Coronary artery (tissue), 2 donors: ENCODE results near the gene CPNE9.

Experiments
- DNase-seq: peaks from one replicate; pipeline ENCODE4 v3.0.0-alpha.2; 2017; ENCODE audit warnings: low spot score
- H3K27ac ChIP-seq, 2 donors: fragments of 200-600 bp; sonication (generic); one replicate each; pipeline ENCODE4 v1.5.1; 2016 to 2019
- H3K4me3 ChIP-seq: fragments of 200-600 bp; sonication (generic); 2 replicates; pipeline ENCODE4 v1.5.1; 2016; ENCODE audit warnings: mild to moderate bottlenecking, moderate library complexity
- CTCF ChIP-seq: fragments of 200-600 bp; sonication (generic); IDR thresholded peaks from one replicate; pipeline ENCODE4 v1.5.1; 2019; ENCODE audit warnings: antibody characterized with exemption

Gene CPNE9

GRCh38 chr3:9687514-9687913 is 16.1 kb upstream of the CPNE9 start:
- DNase-seq, result no peak
- TF ChIP-seq CTCF, result no peak
- Histone ChIP-seq H3K27ac (no peak overlapping the region), H3K4me3 (no peak overlapping the region)

- Histone ChIP-seq H3K4me3 (no peak overlapping the region), H3K27ac (no peak overlapping the region)
- TF ChIP-seq CTCF, result no peak
- DNase-seq, result no peak
These were observed 14.7 kb upstream of the CPNE9 start for GRCh38 chr3:9688961-9689360.

- TF ChIP-seq CTCF, result no peak
- H3K4me3 ChIP-seq, result no peak overlapping the region
- no peak for DNase-seq
- H3K27ac ChIP-seq, result no peak overlapping the region
These were observed 13.9 kb upstream of the CPNE9 start for GRCh38 chr3:9689757-9690156.

DNA sequence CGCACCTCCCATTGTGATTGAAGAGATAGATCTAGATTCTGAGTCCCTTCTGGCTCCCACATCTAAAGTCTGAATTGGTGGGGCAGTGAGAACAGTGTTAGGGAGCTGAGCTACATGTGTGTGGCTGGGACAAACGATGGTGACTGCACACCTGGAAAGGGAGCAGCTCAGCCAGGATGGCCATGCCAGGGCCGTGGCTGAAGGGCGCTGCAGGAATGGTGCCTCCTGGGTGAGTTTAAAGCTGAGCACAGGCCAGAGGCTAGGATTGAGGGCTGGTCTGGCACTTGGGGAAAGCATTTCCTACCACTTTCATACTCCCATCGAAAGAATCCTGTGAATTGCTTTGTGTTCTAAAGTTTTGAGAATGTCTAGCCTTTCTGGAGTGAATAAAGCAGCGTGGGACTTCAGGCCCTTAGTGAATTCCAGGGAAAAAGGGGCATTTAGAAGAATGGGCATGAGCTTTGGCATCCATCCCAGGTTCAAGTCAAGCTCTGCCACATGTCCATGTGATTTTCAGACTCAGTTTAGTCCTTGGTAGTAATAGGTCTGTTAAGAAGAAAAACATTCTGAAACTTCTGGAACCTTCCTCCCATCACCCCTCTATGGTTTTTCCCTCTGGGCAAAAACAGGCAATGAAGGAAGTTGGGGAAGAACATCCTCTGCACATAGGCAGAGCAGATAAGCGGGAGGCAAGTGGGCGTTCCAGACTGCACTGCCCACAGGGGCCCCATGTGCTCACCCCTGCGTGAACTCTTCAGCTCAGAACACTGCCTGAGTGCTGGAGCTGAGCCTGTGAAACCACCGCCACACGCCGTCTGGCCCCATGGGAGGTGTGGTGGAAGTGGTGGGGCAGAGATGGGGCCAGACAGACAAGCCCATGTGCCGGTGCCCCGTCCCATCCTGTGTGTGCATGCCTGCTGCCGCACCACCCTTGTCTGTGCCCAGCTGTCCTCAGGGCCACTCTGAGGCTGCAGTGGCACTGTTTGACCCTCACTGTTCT is 12.9 kb upstream of the CPNE9 start:
- no peak for DNase-seq
- TF ChIP-seq CTCF, result no peak
- Histone ChIP-seq H3K4me3 (no peak overlapping the region), H3K27ac (no peak overlapping the region)

DNA sequence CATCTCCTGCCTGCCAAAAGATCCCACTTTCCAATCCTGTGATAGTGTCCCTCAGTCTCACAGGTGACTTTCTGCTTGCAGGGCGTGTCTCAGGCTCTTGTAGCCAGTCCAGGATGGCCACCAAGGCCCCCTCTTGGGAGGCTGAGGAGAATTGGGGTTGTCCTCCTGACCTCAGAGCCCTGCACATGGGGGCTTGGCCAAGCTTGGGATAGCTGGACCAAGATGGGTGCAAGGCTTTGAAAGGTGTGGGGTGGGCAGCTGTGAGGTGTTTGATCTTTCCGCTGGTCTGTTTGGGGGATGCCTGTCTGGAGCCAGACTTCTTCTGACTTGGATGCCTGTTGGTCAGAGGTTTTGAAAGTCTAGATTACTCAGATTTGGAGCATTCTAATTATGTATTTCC is 12.0 kb upstream of the CPNE9 start:
- no peak overlapping the region for H3K27ac ChIP-seq
- no peak for TF ChIP-seq CTCF
- no peak overlapping the region for H3K4me3 ChIP-seq
- DNase-seq, result no peak

DNA sequence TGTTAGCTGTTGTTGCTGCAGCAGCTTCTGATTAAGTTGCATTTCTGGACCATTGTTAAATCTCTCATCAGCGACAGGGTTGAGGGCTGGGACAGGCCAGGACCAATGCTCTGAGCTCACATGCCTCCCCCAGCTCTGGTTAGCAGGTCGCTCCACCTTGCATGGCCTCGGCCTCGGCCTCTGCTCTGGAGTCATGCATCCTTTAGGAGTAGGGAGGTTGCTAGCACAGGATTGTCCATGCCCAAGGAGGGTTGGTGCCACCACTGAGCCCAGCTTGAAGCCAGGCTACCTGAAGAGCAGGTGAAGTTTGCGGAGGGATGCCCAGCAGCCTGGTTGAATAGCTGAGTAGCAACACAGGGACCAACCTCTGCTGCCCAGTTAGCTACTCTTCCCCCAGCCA is 11.2 kb upstream of the CPNE9 start:
- H3K27ac ChIP-seq, result no peak overlapping the region
- H3K4me3 ChIP-seq, result no peak overlapping the region
- no peak for TF ChIP-seq CTCF
- DNase-seq, result no peak

DNA sequence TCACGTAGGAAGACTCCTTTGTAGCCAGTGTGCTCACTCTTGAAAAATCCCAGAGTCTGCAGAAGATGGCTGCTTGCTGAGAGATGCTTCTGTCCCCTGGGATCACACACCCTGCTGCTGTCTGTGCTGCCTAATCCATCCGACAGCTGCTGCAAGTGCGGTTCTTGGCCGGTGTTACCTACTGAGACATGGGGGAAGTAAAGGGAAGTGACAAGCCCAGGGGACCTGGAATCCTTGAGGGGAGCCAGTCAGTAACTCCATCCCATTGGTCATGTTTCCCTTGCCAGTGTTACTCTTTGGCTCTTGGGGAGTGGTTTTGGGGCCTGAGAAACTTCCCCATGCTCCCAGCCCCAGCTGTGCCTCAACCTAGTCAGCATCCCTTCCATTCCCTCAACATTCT is 8.3 kb upstream of the CPNE9 start:
- no peak for TF ChIP-seq CTCF
- H3K27ac ChIP-seq, result no peak overlapping the region
- no peak for DNase-seq
- H3K4me3 ChIP-seq, result no peak overlapping the region
